ENCODE results near the gene PDZD2.

DNA sequence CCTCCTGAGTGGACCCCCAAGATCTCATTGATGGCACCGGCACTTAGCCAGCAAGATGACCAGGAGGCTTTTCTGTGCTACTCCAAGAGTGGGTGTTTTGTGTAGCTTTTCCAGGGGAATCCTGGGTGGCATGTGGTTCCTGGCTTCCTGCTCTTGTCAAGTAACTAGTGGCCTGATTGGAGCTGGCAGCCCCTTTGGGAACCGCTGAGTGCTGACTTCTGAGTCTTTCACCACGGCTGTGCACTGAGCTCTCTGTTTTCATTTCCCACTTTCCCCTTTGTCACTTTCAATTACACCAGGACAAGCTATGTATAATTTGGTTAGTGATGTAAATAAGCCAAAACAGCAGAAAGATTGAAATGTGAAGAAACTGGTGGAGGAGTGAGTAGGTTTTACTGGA, 279.8 kb downstream of the PDZD2 start:
- TF ChIP-seq, protein P1, sequence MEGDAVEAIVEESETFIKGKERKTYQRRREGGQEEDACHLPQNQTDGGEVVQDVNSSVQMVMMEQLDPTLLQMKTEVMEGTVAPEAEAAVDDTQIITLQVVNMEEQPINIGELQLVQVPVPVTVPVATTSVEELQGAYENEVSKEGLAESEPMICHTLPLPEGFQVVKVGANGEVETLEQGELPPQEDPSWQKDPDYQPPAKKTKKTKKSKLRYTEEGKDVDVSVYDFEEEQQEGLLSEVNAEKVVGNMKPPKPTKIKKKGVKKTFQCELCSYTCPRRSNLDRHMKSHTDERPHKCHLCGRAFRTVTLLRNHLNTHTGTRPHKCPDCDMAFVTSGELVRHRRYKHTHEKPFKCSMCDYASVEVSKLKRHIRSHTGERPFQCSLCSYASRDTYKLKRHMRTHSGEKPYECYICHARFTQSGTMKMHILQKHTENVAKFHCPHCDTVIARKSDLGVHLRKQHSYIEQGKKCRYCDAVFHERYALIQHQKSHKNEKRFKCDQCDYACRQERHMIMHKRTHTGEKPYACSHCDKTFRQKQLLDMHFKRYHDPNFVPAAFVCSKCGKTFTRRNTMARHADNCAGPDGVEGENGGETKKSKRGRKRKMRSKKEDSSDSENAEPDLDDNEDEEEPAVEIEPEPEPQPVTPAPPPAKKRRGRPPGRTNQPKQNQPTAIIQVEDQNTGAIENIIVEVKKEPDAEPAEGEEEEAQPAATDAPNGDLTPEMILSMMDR (IDR thresholded peaks at IDR 0.05) = no peak
- TF ChIP-seq POLR2A (IDR thresholded peaks at IDR 0.05) = no peak

Measured in heart left ventricle (tissue), 13 donors.